NCI-H146 (cell line): Measurements from ENCODE around the gene LRGUK.

Experiments used
- DNase-seq: peaks from one replicate; lab custom pipeline; 2025; lab: John Stamatoyannopoulos, UW

Gene LRGUK

GRCh38 chr7:134302120-134302519 lies 175.0 kb downstream of the LRGUK start:
- no peak for DNase-seq

- no peak for DNase-seq
Observed at GRCh38 chr7:134307320-134307719, 180.2 kb downstream of the LRGUK start.

GRCh38 chr7:134308548-134308947 lies 181.4 kb downstream of the LRGUK start:
- no peak for DNase-seq

- no peak for DNase-seq
Observed at GRCh38 chr7:134311807-134312206, 184.7 kb downstream of the LRGUK start.

GRCh38 chr7:134312717-134313116 lies 185.6 kb downstream of the LRGUK start:
- no peak for DNase-seq

GRCh38 chr7:134313543-134313942 lies 186.4 kb downstream of the LRGUK start:
- no peak for DNase-seq
